Nephron progenitor cell (in vitro differentiated cells): ENCODE measurements around the gene MARCOL.

Experiments
- DNase-seq: peaks from one replicate; pipeline ENCODE4 v3.0.0; 2021
- H3K27ac Mint-ChIP-seq: 2 replicates; pipeline ENCODE4 v1.8.0; 2021; ENCODE audit warnings: mild to moderate bottlenecking, moderate library complexity, mixed read lengths
- H3K27me3 Mint-ChIP-seq: 2 replicates; pipeline ENCODE4 v1.8.0; 2021; ENCODE audit warnings: mild to moderate bottlenecking, low read depth, mixed read lengths; ENCODE audit not compliant: poor library complexity
- H3K36me3 Mint-ChIP-seq: 2 replicates; pipeline ENCODE4 v1.8.0; 2021; ENCODE audit warnings: low read depth, mixed read lengths
- H3K4me1 Mint-ChIP-seq: 2 replicates; pipeline ENCODE4 v1.8.0; 2021; ENCODE audit warnings: mixed read lengths
- H3K4me3 Mint-ChIP-seq: 2 replicates; pipeline ENCODE4 v1.8.0; 2021; ENCODE audit warnings: mild to moderate bottlenecking, moderate library complexity, mixed read lengths
- H3K9me3 Mint-ChIP-seq: 2 replicates; pipeline ENCODE4 v1.8.0; 2021; ENCODE audit warnings: mild to moderate bottlenecking, moderate library complexity, mixed read lengths
- CTCF ChIP-seq: fragments of 200-600 bp; sonication (generic); IDR thresholded peaks from 2 replicates; pipeline ENCODE4 v1.5.0; 2021; ENCODE audit warnings: antibody characterized with exemption

MARCOL gene

GRCh38 chr5:148214665-148215185 lies 23.6 kb upstream of the MARCOL start:
- Mint-ChIP-seq H3K9me3 (no peaks in the 10 kb centered on the region), H3K4me3 (no peak overlapping the region), H3K27me3 (peaks cover 3% of the 10 kb centered on the region), H3K4me1 (no peaks in the 10 kb centered on the region), H3K27ac (no peak overlapping the region), H3K36me3 (no peaks in the 10 kb centered on the region)
- no peak for DNase-seq
- TF ChIP-seq CTCF: no peak

GRCh38 chr5:148221508-148221907 lies 16.8 kb upstream of the MARCOL start:
- H3K27ac Mint-ChIP-seq: no peak overlapping the region
- H3K4me3 Mint-ChIP-seq: no peak overlapping the region

GRCh38 chr5:148224117-148224742 lies 14.1 kb upstream of the MARCOL start:
- peaks cover 4% of the 10 kb centered on the region for H3K4me1 Mint-ChIP-seq
- DNase-seq: no peak
- no peak for TF ChIP-seq CTCF
- H3K4me3 Mint-ChIP-seq: no peak overlapping the region
- H3K27me3 Mint-ChIP-seq: peaks cover 4% of the 10 kb centered on the region
- H3K9me3 Mint-ChIP-seq: no peaks in the 10 kb centered on the region
- no peaks in the 10 kb centered on the region for H3K36me3 Mint-ChIP-seq
- H3K27ac Mint-ChIP-seq: no peak overlapping the region

More at GRCh38 chr5:148221508-148221907, 16.8 kb upstream of the MARCOL start:
- Mint-ChIP-seq H3K9me3 (no peaks in the 10 kb centered on the region), H3K4me1 (peaks cover 3% of the 10 kb centered on the region), H3K27me3 (peaks cover 4% of the 10 kb centered on the region), H3K36me3 (no peaks in the 10 kb centered on the region)
- no peak for TF ChIP-seq CTCF
- no peak for DNase-seq

GRCh38 chr5:148228392-148228984 lies 9.8 kb upstream of the MARCOL start:
- no peak for DNase-seq
- Mint-ChIP-seq H3K4me1 (peaks cover 4% of the 10 kb centered on the region), H3K9me3 (peaks cover 11% of the 10 kb centered on the region), H3K27me3 (peaks cover 4% of the 10 kb centered on the region), H3K27ac (no peak overlapping the region), H3K4me3 (no peak overlapping the region), H3K36me3 (no peaks in the 10 kb centered on the region)
- TF ChIP-seq CTCF: no peak

GRCh38 chr5:148229840-148230239 lies 8.5 kb upstream of the MARCOL start:
- Mint-ChIP-seq H3K4me3 (no peak overlapping the region), H3K36me3 (no peaks in the 10 kb centered on the region), H3K27ac (no peak overlapping the region), H3K27me3 (peaks cover 4% of the 10 kb centered on the region), H3K4me1 (peaks cover 4% of the 10 kb centered on the region), H3K9me3 (peaks cover 11% of the 10 kb centered on the region)
- no peak for TF ChIP-seq CTCF
- DNase-seq: no peak

GRCh38 chr5:148230240-148230639 lies 8.1 kb upstream of the MARCOL start:
- Mint-ChIP-seq H3K27ac (no peak overlapping the region), H3K36me3 (no peaks in the 10 kb centered on the region)
- no peak for TF ChIP-seq CTCF

More at GRCh38 chr5:148230240-148230639, 8.1 kb upstream of the MARCOL start:
- Mint-ChIP-seq H3K27me3 (peaks cover 4% of the 10 kb centered on the region), H3K4me3 (no peak overlapping the region), H3K9me3 (peaks cover 11% of the 10 kb centered on the region), H3K4me1 (peaks cover 4% of the 10 kb centered on the region)
- DNase-seq: no peak
